Activated naive CD8-positive, alpha-beta T cell treated with anti-CD3 and anti-CD28 coated beads for 36 hours (primary cell): ENCODE data around the gene NBEAL2. TPM values are rescaled to one million over a fixed set of nuclear protein-coding genes. Genes with fewer than 3 reads are reported as not detected.
"Not testable (repeated sequence)": the region's sequence is repeated elsewhere in the genome, so short reads cannot be mapped to it uniquely, and the experiment has no call there.

Experiments used
- DNase-seq: peaks from one replicate; pipeline ENCODE4 v3.0.0; 2021
- H3K27ac Mint-ChIP-seq: one replicate; pipeline ENCODE4 v1.8.0; 2022; ENCODE audit warnings: mild to moderate bottlenecking, moderate library complexity, mixed read lengths
- H3K27me3 Mint-ChIP-seq: one replicate; pipeline ENCODE4 v1.8.0; 2022; ENCODE audit warnings: mild to moderate bottlenecking, mixed read lengths
- H3K36me3 Mint-ChIP-seq: one replicate; pipeline ENCODE4 v1.8.0; 2021; ENCODE audit warnings: mild to moderate bottlenecking, mixed read lengths
- H3K4me1 Mint-ChIP-seq: one replicate; pipeline ENCODE4 v1.8.0; 2021; ENCODE audit warnings: mixed read lengths
- H3K4me3 Mint-ChIP-seq: one replicate; pipeline ENCODE4 v1.8.0; 2022; ENCODE audit warnings: mild to moderate bottlenecking, moderate library complexity, mixed read lengths
- H3K9me3 Mint-ChIP-seq: one replicate; pipeline ENCODE4 v1.8.0; 2022; ENCODE audit warnings: mixed read lengths
- total RNA-seq, 2 experiments: library from RNA; stranded (reverse); gene quantifications; one replicate each; pipeline ENCODE4 v1.2.3, GENCODE V29; 2021

NBEAL2 gene
- total RNA-seq, 2 experiments from 2014 or later = 63.1 to 67.4 TPM

GRCh38 chr3:47012342-47013230 lies 33.1 kb downstream of the NBEAL2 start:
- Mint-ChIP-seq H3K27me3 (no peaks in the 10 kb centered on the region), H3K36me3 (peaks cover 23% of the 10 kb centered on the region), H3K27ac (no peak overlapping the region), H3K4me3 (no peak overlapping the region), H3K9me3 (no peaks in the 10 kb centered on the region), H3K4me1 (peaks cover 30% of the 10 kb centered on the region)
- no peak for DNase-seq

- Mint-ChIP-seq H3K27ac (no peak overlapping the region), H3K27me3 (no peaks in the 10 kb centered on the region), H3K4me1 (peaks cover 36% of the 10 kb centered on the region), H3K9me3 (no peaks in the 10 kb centered on the region), H3K36me3 (peaks cover 27% of the 10 kb centered on the region), H3K4me3 (no peak overlapping the region)
- no peak for DNase-seq
Measured at GRCh38 chr3:47013231-47013630, 33.8 kb downstream of the NBEAL2 start.

- Mint-ChIP-seq H3K36me3 (peaks cover 33% of the 10 kb centered on the region), H3K4me3 (no peak overlapping the region), H3K4me1 (peaks cover 43% of the 10 kb centered on the region), H3K27me3 (no peaks in the 10 kb centered on the region), H3K9me3 (no peaks in the 10 kb centered on the region), H3K27ac (peak overlapping the region; percentile 6)
- no peak for DNase-seq
Measured at GRCh38 chr3:47014036-47014435, 34.6 kb downstream of the NBEAL2 start.

DNA sequence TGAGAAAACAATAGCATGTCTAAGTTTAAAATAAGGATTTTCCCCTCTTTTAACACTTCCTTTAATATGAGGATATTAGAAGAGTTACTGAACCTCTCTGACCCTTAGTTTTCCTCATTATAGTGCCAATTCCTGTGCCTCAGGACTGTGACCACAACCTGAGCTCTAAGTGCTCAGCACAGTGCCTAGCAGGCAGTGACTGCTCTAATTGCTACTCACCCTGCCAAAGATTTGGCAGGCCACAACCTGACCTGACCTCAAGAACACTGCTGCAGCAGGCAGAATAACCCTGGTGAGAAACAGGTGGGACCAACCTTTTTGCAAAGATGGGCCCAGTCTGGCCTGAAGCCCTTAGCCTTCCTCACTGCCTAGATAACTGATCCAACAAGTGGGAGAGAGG lies 35.7 kb downstream of the NBEAL2 start:
- no peak for DNase-seq
- H3K4me1 Mint-ChIP-seq = peaks cover 47% of the 10 kb centered on the region
- no peaks in the 10 kb centered on the region for H3K9me3 Mint-ChIP-seq
- peaks cover 35% of the 10 kb centered on the region for H3K36me3 Mint-ChIP-seq
- peak overlapping the region; percentile 58 for H3K27ac Mint-ChIP-seq
- no peak overlapping the region for H3K4me3 Mint-ChIP-seq
- H3K27me3 Mint-ChIP-seq = no peaks in the 10 kb centered on the region

- H3K36me3 Mint-ChIP-seq = peaks cover 29% of the 10 kb centered on the region
- H3K4me1 Mint-ChIP-seq = peaks cover 50% of the 10 kb centered on the region
- H3K9me3 Mint-ChIP-seq = no peaks in the 10 kb centered on the region
- no peak for DNase-seq
- H3K27me3 Mint-ChIP-seq = no peaks in the 10 kb centered on the region
- peak overlapping the region; percentile 93 for H3K27ac Mint-ChIP-seq
- no peak overlapping the region for H3K4me3 Mint-ChIP-seq
Measured at GRCh38 chr3:47016086-47016933, 36.8 kb downstream of the NBEAL2 start.

DNA sequence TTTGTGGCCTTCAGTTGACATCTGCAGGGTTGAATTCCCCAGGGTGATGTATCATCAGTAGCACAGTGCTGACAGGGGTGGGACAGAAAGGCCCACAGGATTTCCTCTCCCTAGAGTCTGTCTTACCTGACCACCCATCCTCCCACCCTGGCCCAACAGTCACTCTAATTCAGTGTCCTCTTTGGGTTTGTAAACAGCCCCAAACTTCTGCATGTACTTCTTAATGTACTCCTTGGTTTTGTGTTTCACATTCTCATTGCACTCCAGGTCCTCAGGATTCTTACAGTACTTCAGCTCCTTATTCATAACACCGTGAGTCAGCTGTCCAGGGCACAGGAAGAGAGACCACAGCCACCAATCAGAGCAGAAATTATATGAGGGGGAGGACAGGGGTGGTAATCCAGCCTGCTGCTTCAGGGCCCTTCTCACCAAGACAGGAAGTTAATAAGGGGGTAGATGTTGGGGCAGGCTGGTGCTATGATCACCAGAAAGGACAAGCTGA lies 37.5 kb downstream of the NBEAL2 start:
- no peaks in the 10 kb centered on the region for H3K9me3 Mint-ChIP-seq
- peaks cover 29% of the 10 kb centered on the region for H3K36me3 Mint-ChIP-seq
- peak; percentile 60 for DNase-seq
- H3K27ac Mint-ChIP-seq = peak overlapping the region; percentile 93
- H3K27me3 Mint-ChIP-seq = no peaks in the 10 kb centered on the region
- H3K4me3 Mint-ChIP-seq = peak overlapping the region; percentile 65
- H3K4me1 Mint-ChIP-seq = peaks cover 51% of the 10 kb centered on the region

GRCh38 chr3:47017504-47018268 lies 38.2 kb downstream of the NBEAL2 start:
- Mint-ChIP-seq H3K27ac (peak overlapping the region; percentile 93), H3K9me3 (no peaks in the 10 kb centered on the region), H3K4me3 (peak overlapping the region; percentile 65), H3K4me1 (peaks cover 53% of the 10 kb centered on the region), H3K27me3 (no peaks in the 10 kb centered on the region), H3K36me3 (peaks cover 31% of the 10 kb centered on the region)
- DNase-seq = no peak

DNA sequence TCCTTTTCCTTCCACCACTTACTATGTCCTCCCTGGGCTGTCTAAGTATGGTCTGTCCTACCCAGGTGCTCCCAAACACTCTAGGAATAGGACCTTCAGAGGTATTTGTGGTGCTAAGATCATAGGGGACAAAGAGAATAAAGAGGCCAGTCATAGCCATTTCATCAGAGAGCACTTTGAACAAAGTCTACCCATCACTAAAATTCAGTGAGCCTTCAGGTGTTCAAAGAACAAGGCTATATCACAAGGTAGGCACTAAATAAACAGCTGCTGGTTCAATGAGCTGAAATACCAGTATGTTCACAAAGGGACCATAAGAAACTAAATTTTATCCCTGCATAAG lies 38.8 kb downstream of the NBEAL2 start:
- Mint-ChIP-seq H3K4me1 (peaks cover 53% of the 10 kb centered on the region), H3K36me3 (peaks cover 31% of the 10 kb centered on the region), H3K27me3 (no peaks in the 10 kb centered on the region), H3K9me3 (no peaks in the 10 kb centered on the region), H3K4me3 (no peak overlapping the region), H3K27ac (peak overlapping the region; percentile 93)
- DNase-seq = no peak

DNA sequence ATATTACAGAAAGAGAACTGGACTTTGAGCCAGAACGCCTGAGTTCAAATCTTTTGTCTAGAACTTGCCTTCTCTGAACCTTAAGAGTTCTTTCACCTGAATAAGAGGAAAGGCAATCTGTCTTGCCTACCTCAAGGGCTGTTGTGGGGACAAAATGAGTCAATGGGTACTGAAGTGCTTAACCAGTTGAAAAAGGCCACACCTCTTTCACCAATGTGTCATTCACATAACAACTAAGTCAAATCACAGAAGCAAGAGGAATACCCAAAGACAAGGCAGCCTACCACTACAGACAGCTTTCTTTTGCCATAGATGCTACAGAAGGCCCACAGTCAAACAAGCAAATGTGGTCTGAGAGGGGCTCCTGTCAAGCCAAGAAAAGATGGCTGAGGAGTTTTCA lies 39.7 kb downstream of the NBEAL2 start:
- Mint-ChIP-seq H3K27me3 (no peaks in the 10 kb centered on the region), H3K4me3 (peak overlapping the region; percentile 13), H3K36me3 (peaks cover 31% of the 10 kb centered on the region), H3K27ac (peak overlapping the region; percentile 79), H3K9me3 (no peaks in the 10 kb centered on the region), H3K4me1 (peaks cover 53% of the 10 kb centered on the region)
- peak; percentile 51 for DNase-seq

DNA sequence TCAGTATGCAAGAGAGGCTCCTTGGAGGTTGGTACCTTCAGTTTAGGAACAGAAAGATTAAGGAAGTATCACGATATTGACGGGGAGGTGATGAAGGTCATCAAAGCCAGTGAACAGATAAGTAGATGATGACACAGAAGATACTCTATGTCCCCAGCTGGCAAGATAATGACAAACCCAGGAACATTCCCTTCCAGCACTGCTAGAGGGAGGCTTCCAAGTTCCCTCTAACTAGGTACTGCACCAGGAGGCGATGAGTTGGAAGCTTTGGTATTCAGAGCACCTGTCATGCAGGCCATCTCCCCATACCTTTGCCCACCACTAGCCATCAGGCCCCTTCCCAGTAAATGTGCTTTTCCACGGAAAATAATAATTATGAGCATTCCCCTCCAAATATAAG lies 40.8 kb downstream of the NBEAL2 start:
- Mint-ChIP-seq H3K4me3 (no peak overlapping the region), H3K36me3 (peaks cover 28% of the 10 kb centered on the region), H3K27ac (peak overlapping the region; percentile 79), H3K27me3 (no peaks in the 10 kb centered on the region), H3K4me1 (peaks cover 57% of the 10 kb centered on the region), H3K9me3 (no peaks in the 10 kb centered on the region)
- no peak for DNase-seq

- Mint-ChIP-seq H3K36me3 (peaks cover 26% of the 10 kb centered on the region), H3K4me3 (no peak overlapping the region), H3K4me1 (peaks cover 53% of the 10 kb centered on the region), H3K9me3 (no peaks in the 10 kb centered on the region), H3K27ac (peak overlapping the region; percentile 39), H3K27me3 (no peaks in the 10 kb centered on the region)
- no peak for DNase-seq
Measured at GRCh38 chr3:47022641-47023071, 43.2 kb downstream of the NBEAL2 start.

DNA sequence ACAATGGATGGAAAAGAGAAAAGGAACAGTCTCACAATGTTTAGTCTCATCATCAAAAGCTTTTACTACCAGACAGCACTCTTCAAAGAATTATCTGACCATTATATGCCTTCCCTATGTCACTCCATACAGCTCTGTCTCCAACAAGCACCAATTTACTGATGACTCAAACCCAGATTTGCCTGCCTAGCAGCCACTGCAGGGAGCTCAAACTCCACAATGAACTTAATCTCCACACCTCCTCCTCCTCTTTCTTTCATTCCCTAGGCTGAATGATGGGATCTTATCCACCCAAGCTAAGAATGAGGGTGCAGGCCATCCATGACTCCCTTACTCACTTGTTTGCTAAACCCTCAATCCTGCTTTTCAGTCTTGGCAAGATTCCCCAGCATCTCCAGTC lies 45.5 kb downstream of the NBEAL2 start:
- H3K27ac Mint-ChIP-seq = no peak overlapping the region
- H3K9me3 Mint-ChIP-seq = no peaks in the 10 kb centered on the region
- no peak for DNase-seq
- peaks cover 14% of the 10 kb centered on the region for H3K36me3 Mint-ChIP-seq
- H3K4me1 Mint-ChIP-seq = peaks cover 38% of the 10 kb centered on the region
- H3K4me3 Mint-ChIP-seq = no peak overlapping the region
- no peaks in the 10 kb centered on the region for H3K27me3 Mint-ChIP-seq

DNA sequence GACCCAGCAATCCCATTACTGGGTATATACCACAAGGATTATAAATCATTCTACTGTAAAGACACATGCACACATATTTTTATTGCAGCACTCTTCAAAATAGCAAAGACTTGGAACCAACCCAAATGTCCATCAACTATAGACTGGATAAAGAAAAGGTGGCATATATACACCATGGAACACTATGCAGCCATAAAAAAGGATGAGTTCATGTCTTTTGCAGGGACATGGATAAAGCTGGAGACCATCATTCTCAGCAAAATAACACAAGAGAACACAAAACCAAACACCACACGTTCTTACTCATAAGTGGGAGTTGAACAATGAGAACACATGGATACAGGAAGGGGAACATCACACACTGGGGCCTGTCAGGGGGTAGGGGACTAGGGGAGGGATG lies 47.0 kb downstream of the NBEAL2 start:
- H3K9me3 Mint-ChIP-seq, H3K27ac Mint-ChIP-seq, H3K27me3 Mint-ChIP-seq, DNase-seq, H3K4me3 Mint-ChIP-seq: not testable (repeated sequence)
- H3K4me1 Mint-ChIP-seq = peaks cover 40% of the 10 kb centered on the region
- H3K36me3 Mint-ChIP-seq = peaks cover 15% of the 10 kb centered on the region

GRCh38 chr3:47028146-47028545 lies 48.7 kb downstream of the NBEAL2 start:
- H3K4me1 Mint-ChIP-seq = peaks cover 47% of the 10 kb centered on the region

DNA sequence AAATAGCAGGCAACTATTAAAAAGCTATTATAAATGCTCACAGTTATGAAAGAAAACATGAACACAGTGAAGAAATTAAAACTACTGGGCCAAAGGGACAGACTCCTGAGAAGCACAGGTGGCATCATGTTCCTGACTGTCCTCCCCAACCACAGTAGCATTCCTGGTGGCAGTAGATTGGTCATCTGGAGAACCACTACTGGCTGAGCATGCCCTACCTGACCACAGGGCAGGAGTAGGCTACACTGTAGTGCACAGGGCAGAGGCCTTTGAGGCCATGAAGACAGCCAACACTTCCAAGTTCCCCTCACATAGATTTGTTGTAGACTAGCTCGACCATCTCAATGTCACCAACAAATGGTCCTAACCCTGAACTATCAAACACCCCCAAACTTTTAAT lies 49.2 kb downstream of the NBEAL2 start:
- no peak for DNase-seq
- peaks cover 49% of the 10 kb centered on the region for H3K4me1 Mint-ChIP-seq
- no peaks in the 10 kb centered on the region for H3K27me3 Mint-ChIP-seq
- no peaks in the 10 kb centered on the region for H3K9me3 Mint-ChIP-seq
- no peak overlapping the region for H3K27ac Mint-ChIP-seq
- peaks cover 24% of the 10 kb centered on the region for H3K36me3 Mint-ChIP-seq
- no peak overlapping the region for H3K4me3 Mint-ChIP-seq

More at GRCh38 chr3:47028146-47028545, 48.7 kb downstream of the NBEAL2 start:
- peaks cover 22% of the 10 kb centered on the region for H3K36me3 Mint-ChIP-seq
- DNase-seq = no peak
- H3K9me3 Mint-ChIP-seq = no peaks in the 10 kb centered on the region
- H3K4me3 Mint-ChIP-seq = no peak overlapping the region
- H3K27me3 Mint-ChIP-seq = no peaks in the 10 kb centered on the region
- no peak overlapping the region for H3K27ac Mint-ChIP-seq
